Effector CD4-positive, alpha-beta T cell (primary cell): ENCODE results near the gene SPON1.
"Not testable (repeated sequence)": the region's sequence is repeated elsewhere in the genome, so short reads cannot be mapped to it uniquely, and the experiment has no call there.

Experiments
- DNase-seq: peaks from one replicate; pipeline ENCODE4 v3.0.0-alpha.2; 2020

Gene SPON1

DNA sequence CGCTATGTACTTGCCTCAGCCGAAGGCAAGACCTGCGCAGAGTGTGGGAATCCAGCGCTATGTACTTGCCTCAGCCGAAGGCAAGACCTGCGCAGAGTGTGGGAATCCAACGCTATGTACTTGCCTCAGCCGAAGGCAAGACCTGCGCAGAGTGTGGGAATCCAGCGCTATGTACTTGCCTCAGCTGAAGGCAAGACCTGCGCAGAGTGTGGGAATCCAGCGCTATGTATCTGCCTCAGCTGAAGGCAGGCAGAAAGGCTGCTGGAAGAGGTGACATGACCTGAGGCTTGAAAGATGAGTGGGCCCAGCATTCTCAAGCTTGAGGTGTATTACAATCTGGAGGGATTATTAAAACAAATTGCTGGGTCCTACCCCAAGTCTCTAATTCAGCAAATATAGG, 290.0 kb downstream of the SPON1 start:
- not testable (repeated sequence) for DNase-seq

DNA sequence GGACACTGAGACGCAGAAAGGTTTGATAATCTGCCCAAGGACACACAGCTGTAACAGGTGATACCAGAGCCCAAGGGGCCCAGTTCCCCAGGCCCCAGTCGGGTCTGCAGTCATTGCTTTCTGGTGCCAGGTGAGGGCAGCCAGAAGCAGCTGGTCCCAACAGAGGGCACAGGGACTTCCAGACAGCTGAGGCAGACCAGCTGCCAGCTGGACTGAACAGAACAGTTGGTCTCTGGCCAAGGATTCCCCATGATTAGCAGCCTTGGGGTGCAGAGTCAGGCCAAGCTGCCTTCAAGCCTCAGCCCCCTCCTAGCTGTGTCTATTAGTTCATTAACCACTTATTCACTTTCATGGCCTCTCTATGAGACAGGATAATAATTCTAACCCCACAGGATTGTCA, 290.9 kb downstream of the SPON1 start:
- no peak for DNase-seq

DNA sequence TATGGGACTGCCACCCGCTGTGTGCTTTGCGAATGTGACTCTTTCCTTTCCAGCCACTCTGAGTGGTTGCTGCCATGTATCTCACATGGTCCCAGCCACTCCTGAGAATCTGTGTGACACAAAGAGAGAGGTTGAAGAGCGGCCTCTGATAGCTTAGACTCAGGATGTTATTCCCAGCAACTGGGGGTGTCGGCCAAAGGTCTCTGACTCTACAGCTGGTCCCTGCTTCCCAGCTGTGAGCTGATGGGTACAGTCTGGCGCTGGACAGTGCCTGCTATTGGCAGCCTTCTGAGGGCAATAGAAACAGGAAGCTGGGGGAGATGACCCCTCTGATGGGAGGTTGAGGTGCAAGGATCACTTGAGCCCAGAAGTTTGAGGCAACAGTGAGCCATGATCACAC, 291.3 kb downstream of the SPON1 start:
- DNase-seq: no peak

DNA sequence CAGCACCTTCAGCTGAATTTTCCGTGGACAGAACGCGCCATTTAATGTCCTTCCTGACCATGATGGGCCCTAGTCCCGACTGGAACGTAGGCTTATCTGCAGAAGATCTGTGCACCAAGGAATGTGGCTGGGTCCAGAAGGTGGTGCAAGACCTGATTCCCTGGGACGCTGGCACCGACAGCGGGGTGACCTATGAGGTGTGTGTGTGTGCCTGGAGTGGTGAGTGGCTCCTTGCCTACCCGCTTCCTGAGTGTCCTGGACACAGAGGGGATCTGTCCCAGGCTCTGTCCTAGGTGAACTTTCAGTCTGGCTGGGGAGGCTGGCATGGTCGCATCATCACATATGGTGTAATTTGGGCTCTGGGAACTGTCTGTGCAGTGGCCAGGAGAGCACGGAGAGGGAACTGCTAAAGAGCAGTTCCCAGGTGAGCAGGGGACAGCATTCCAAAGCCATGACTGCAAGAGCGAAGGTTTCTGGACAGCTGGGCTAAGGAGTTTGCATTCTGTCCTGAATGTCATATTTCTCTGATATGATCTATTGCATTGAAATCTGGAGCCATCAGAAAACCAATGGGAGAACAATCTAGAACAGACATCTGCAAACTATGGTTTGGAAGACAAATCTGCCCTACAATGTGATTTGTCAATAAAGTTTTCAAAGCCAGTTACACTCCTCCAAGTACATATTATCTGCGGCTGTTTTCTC, 292.2 kb downstream of the SPON1 start:
- DNase-seq: no peak

DNA sequence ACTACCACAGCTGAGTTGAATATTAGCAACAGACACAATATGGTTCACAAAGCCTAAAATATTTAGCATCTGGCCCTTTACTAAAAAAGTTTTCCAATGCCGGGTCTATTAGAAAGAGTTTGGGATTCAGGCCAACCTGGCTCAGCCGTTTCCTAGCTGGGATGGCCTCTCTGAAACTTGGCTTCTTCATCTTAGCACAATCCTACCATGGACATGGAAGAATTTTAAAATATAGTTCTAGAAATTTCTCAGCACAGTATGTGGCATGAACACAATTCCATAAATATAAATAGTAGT, 292.7 kb downstream of the SPON1 start:
- DNase-seq: no peak

DNA sequence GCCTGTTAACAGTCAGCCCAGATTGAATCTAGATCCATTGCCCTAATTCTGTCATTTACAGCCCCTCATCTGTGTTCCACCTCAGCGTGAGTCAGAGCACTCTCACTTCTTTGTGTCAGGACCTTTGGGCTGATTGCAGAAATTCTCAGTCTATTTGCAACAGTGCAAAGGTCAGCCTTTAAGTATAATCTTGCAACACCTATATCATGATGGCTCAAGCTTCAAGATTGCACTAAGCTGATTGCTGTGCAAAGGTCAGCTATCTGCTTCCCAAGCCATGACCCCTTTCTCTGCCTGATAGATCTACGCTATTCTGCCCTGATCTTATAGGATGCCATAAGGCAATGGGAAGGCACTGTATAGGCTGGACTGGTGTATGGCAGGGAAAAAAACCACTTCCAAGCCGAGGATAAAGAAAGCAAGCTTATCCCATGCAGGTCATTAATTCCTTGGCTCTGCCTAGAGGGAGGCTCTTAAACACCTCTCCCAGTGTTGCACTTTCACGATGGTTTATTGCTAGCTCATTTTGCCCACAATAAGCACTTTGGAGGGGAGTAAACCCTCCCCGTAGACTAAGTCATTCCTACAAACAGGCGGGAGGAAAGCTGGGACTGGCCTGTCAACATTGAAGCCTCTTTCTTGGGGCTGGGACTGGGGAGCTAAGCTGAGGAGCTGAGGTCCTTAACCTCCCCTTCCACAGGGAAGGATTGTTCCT, 295.9 kb downstream of the SPON1 start:
- DNase-seq: no peak

DNA sequence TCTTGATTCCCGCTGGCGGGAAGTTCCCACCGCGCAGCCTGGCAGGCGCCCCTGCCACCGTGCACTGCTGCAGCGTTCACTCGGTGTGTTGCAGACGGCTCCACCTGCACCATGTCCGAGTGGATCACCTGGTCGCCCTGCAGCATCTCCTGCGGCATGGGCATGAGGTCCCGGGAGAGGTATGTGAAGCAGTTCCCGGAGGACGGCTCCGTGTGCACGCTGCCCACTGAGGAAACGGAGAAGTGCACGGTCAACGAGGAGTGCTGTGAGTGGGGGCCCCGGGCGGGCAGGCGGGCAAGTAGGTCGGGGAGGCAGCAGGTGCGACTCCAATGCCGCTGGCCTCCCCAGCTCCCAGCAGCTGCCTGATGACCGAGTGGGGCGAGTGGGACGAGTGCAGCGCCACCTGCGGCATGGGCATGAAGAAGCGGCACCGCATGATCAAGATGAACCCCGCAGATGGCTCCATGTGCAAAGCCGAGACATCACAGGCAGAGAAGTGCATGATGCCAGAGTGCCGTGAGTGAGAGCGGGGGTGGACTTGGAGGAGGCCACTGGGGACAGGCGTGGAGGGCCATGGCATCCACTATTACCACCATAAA, 296.8 kb downstream of the SPON1 start:
- no peak for DNase-seq

DNA sequence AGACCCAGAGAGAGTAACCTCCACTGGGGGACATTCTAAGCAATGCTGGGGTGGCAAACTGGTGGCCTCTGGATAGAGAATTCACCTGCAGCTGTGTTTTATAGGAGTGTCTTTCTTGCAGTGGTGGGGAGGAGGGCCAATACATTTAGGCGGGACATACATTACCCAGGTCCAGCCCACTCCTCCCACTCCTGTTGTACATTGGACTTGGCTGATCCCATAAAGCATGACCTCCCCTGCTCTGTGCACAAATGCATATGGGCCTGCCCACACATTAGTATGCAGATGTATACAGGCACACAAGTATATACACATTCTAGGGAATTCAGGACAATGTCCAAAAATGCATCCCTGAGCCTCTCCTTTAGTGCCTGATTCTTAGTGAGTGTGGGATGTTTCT, 297.4 kb downstream of the SPON1 start:
- DNase-seq: no peak

DNA sequence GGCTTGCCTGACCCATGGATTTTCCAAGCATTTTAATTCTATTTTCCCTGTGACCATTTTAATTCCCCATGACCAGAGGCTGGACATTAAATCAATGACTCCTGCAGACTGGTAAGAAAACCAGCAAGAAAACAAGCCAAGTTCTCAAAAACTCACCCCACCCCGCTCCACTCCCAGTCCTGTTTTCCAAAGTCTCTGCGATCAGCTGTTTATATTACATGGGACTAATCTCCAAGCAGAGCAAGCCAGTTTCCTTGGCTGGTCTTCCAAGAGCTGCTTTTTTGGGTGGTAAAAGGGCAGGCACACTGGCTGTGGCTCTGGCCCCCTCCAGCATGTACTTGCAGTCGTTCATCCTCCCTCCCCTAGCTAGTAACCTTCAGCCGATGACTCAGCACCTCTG, 298.5 kb downstream of the SPON1 start:
- no peak for DNase-seq

DNA sequence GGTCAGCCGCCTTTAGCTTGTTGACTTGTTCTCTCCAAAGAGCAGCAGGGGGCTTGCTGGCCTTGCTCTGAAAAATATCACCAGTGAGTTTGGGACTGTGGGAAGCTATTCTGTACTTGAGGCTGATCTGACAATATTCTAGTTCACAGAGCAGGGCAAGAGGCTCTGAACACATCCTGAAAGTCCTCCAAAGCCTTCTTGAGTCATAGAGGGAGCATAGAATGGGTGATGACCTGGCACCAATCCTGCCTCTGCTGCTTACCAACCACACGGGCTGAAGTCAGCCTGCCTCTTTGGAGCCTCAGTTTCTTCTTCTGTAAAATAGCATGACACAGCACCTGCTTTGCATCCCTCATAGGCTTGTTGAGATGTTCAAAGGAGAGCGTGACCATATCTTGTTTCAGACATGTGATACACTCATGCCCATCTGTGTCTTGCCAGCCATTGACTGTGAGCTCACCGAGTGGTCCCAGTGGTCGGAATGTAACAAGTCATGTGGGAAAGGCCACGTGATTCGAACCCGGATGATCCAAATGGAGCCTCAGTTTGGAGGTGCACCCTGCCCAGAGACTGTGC, 299.8 kb downstream of the SPON1 start:
- DNase-seq: no peak

DNA sequence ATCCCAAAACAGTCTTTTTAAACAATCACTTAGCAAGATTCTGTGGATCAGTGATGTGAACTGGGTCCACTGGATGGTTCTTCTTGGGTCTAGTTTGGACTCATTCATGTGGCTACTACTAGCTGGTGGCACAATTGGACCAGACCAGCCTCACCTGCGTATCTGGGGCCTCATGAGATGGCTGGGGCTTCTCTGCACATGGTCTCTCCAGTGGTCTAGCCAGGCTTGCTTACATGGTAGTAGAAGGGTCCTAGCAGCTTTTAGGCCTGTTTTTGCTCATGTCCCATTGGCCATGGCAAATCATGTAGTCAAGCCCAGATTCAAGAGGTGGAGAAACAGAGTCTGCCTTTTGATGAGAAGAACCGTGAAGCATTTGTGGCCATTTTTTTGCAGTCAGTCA, 302.4 kb downstream of the SPON1 start:
- DNase-seq: no peak

DNA sequence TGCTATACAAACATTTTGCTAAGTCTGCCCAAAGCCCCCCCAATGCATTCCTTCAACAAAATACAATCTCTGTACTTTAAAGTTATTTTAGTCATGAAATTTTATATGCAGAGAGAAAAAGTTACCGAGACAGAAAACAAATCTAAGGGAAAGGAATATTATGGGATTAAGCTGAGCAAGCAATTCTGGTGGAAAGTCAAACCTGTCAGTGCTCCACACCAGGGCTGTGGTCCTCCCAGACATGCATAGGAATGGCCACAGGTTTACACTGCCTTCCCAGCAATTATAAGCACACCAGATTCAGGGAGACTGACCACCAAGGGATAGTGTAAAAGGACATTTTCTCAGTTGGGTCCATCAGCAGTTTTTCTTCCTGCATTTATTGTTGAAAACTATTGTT, 304.1 kb downstream of the SPON1 start:
- DNase-seq: no peak

DNA sequence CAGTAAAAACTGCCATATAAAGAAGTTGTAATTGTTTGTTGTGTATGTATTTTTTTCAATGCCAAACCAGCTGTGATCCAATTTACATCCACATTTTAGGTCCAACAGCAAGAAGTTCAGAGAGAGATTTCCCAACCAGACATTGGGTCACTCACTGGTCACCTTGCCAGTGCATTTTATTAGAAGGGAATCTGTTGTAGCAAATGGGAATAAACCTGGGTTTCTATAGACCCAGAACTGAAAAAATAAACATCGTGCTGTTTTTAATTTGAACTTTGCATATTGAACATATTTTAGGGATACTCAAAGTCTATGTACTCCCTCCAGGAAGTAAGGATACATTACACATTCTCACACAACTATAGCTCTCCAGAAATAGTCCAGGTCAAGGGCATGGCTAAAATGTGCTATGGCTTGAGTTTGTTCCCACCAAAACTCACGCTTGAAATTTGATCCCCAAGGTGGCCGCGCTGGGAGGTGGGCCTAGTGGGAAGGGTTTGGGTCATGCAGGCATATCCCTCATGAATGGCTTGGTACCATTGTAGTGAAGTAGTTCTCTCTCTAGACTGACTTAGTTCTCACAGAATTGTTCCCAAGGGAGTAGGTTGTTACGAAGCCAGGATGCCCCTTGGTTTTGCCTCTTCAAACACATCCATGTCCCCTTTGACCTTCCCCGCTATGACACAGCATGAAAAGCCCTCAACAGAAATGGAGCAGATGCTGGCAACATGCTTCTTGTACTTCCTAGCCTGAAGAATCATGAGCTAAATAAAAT, 305.5 kb downstream of the SPON1 start:
- DNase-seq: no peak

DNA sequence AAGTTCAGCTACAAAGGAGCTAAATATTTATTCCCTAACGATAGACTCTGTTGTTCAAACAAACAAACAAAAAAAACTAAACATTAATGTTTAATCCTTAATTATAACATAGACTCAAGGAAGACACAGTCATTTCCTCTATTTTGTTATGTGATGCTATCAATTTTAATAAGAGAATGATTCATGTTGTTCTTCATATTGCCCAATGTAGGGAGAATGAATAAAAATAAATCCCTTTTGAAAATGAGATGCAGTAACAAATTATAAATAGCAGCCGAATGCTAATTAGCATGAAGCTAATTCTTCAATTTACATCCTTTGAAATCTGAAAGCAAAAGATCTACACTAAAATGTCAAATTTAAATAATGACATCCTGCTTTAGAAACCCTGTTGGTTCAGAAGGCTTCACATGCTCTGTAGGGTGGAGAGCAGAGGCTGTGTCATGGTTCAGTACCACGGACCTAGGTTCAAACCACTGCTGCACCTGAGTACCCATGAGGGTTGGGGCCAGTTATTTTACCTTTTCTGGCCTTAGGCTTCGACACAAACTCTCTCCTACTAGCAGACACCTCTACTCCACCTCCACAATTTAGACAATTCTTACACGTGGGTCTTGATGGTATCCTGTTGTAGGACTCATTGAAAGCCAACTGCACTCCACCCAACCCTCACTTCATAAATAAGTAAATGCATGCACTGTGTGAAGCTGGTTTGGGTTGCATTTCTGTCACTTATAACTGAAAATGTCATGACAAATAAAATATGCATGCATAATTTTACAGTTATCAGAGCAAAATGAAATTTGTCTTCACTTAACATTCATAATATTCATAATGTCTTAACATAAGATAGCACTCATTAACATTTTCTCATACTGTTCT, 307.4 kb downstream of the SPON1 start:
- DNase-seq: no peak

DNA sequence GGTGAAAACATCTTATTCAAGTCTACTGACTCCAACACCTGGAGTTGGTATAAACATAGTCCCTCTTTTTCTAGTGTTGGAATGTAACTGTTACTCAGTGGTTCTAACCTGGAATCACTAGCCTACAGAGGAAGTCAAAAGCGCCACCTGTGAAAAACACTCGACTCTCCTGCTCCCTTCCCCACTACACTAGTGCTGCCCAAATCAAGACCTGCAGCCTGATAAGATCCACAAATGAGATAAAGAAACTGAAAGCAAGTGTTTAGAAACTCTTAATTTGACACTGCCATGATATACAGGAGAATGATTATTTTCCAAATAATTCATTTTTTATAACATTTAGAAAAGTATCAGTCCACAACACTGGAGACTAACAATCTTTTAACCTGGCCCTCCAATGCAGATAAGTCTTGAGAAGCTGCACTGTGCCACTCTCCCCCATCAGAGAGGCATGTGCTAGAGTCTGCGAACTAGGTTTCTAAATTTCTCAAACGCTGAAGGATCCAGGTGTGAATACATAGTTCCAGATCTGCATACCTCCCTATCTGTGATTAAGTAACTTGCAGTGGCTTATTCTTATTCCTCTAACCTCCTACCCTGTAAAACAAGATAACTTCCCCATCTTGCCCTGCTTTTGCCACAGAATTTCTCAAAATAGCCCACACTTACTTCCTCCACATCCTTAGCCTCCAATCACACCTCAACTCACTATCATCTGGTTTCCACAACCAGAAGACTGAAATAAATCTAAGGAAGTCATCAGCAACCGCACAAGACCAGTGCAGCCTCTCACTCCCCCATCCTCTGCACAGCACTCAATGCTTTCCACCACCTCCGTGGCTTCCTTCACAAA, 308.4 kb downstream of the SPON1 start:
- no peak for DNase-seq

DNA sequence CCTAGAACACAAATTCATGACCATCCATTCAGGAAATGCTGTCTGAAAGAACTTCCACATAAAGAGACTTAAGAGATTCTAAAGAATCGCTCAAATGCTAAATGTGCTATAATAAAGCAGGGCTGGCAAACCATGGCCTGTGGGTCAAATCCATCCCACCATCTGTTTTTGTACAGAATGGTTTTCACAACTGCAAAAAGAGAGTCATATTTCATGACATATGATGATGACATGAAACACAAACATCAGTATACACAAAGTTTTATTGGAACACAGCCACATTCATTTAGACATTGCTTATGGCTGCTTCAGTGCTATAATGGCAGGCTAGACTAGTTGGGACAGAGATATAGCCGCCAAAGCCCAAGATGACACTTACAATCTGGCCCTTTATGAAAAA, 311.4 kb downstream of the SPON1 start:
- DNase-seq: no peak

DNA sequence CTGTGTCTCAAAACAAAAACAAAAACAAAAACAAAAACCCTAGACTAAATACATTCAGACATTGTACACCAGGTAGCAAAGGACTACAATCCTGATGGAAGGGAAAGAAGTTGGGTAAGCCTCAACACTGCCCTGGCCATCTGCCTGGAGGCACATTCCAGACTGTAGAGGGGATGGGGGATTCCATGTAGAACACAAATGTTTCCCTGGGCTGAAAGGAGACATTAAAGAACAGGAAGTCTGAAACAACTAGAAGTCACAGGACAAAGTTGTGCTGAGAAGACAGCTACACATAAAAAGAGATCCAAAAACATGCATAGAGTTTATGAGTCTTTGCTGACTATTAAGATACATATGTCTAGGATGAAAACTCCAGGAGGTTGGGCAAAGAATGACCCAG, 312.6 kb downstream of the SPON1 start:
- DNase-seq: no peak

DNA sequence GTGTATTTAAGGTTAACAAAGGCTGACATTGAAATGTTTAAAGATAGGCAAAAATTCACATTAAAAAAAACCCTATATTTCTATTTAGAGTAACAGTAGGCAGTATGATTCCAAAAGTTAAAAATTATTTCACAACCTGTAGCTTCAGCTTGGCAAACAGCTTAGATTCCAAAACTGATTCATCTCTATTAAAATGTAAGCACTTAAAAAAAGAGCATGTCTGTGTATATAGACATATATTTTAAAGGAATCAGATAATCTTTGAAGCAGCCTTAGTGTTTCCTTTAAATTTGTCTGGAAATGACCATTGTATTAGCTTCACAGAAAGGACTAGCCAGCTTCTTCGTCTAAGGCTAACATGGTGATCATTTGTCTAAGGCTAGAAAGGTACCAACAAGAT, 316.3 kb downstream of the SPON1 start:
- DNase-seq: not testable (repeated sequence)

DNA sequence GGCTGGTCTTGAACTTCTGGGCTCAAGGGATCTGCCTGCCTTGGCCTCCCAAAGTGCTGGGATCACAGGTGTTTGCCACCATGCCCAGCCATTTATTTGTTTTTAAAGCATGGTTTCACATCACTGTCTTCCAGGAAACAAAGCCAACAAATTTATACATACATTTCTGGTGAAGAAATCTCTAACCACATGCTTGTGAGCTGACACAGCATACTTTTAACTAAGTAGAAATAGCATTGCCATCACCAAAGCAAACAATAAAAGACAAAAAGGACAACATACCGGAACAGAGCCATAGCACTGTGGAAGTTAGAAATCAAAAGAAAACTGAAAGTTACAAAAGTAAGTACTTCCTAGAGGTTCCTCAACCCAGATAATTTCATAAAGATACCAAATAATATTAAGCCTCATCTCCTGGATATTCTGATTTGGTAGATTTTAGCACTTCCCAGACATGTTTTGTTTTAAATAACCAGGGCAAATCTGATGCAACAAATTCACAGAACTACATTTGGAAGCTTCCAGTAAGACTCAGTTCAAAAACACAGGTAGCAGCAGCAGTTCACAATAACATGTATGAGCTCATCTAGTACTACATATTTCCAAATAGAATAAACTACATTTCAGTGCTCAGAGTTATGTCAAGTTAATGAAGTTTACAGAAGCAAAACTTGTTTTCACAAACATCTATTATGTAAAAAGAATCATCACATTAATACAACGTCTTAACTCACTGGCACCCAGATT, 325.8 kb downstream of the SPON1 start:
- no peak for DNase-seq

DNA sequence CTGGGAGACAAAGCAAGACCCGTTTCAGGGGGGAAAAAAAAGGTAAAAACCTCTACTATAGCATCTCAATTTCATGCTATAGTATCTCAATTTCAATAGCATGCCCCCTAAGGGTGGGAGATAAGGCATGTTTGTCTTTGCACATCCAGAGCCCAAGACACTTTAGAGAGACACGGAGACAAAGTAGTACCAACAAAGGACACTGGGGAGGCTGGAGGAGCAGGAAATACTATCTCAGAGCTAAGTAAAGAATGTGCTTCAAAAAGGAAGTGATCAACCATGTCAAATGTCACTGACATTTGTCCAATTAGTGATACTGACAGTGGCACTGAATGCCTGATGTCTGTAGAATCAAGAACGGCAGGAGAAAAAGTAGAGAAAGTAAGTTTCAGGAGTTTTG, 327.9 kb downstream of the SPON1 start:
- DNase-seq: no peak

DNA sequence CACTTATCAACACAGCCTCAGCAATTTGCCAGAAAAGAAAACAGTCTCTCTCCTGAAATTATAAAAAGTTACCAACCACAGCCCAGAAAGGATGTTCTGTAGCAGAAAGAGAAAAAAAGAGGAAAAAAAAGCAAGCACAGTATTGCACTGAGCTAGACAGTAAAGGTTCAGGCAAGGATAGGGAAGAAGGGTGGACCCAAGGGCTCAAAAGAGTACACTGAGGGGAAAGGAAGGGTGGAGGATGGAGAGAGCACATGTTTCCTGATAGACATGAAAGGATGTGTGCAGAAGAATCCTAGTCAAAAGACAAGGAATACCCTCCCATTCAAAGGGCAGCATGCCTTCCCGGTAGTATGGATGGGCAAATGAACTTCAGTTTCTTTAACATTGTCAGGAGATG, 337.4 kb downstream of the SPON1 start:
- DNase-seq: no peak
